Activated T-helper 9 cell treated with anti-CD3 and anti-CD28 coated beads, Interleukin-2, amount 50 U/mL, for 16 hours (primary cell): ENCODE measurements around the gene CNPY1.
"Not testable (repeated sequence)": the region's sequence is repeated elsewhere in the genome, so short reads cannot be mapped to it uniquely, and the experiment has no call there.

Experiments used
- DNase-seq: peaks from one replicate; pipeline ENCODE4 v3.0.0-alpha.2; 2020; ENCODE audit warnings: low read depth

CNPY1 gene

DNA sequence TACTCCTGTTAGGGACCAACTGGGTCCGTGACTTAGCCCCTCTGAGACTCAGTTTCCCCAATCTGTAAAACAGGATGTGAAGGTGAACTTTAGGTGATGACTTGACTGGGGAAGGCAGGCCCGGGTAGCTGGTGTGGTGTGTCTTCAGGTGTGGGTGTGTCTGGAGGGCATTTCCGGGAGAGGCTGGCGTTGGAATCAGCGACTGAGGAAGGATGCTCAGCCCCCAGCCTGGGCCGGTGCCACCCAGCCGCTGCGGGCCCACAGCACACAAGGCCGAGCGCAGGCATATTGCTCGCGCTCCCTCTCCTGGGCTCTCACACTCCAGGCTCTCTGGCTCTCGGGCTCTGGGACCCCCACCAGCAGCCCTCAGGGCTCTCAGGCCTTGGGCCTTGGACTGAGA lies 31.7 kb upstream of the CNPY1 start:
- no peak for DNase-seq

DNA sequence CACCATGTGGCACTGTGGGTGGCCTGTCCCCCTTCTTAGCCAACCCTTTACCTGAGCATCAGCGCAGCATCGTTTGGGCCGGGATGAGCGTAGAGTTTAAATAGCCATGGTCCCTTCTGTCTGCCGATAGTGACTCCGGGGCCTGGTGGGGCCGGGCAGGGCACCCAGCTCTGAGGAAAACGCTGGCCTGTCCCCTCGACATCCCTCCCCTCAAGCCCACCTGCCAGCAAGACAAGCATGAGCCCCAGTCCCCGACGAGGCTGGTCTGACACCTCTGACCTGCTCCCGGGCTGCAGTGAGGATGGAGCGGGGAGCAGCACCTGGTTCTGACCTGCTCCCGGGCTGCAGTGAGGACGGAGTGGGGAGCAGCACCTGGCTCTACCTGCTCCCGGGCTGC lies 31.1 kb upstream of the CNPY1 start:
- DNase-seq: no peak

DNA sequence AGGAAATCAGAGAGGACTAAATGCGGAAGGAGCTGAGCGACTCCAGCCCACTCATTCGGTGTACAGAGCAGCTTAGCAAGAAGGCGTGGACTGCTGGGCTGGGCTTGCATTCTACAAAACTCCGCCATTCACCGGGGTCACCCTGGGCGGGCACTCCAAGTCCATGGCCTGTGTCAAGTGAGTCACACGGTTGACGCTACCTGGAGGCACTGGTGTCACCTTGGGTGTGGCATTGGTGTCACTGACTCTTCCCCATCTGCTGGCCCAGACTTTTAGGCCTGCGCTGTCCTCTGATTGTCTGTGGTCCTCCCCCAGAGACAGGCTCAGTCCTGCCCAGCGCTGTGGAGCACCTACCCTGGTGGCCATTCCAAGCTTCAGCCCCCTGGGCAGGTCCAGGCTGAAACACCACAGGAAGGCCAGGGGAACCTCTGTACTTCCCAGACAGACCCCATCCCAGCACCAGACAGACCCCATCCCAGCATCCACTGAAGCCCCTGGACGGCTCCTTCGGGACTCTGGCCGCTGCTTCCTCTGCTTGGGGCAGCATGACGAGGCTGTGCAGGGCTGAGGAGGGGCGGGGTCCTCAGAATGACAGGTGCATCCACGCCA lies 30.6 kb upstream of the CNPY1 start:
- DNase-seq: no peak

DNA sequence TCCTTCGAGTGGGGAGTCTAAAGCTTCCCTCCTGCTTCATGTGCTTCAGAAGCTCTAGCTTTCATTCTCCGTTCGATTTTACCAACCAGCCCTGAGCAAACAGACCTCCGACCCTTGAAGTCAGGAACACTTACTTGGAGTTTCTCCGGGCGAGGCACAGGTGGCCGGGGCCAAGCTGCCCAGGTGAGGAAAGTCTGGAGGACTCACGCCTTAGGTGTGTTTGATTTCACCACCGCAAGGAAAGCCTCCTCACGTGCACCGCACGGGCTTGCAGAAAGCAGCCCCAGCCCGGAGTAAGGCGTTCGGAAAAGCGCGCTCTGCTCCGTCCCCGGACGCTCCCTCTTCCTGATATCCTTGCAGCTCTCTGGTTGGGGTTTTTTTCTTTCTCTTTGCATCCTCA lies 30.1 kb upstream of the CNPY1 start:
- no peak for DNase-seq

DNA sequence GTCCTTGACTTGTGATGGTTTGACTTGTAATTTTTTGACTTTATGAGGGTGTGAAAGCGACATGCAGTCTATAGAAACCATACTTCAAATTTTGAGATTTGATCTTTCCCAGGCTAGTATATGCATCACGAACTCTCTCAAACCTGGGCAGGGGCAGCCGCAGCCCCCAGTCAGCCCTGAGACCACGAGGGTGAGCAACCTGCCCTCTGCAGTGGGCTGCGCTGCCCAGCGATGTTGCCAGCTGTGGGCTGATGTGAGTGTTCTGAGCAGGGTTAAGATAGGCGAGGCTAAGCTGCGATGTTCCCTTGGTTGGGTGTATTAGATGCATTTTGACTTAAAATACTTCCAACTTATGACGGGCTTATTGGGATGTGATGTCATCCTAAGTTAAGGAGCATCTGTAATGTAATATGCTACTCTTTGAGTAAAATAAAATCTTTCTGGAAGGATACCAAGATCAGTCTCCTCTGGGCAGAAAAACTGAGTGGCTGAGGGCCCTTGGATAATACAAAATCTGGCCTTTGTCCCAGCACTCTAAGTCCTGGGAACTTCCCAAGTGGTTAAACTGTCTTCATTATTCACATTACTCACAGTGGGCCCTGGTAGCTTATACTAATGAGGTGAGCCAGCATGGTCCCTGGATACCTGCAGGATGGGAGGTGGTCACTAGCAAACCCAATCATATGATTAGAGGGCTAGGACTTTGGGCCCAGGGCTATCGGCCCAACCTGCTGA lies 28.4 kb upstream of the CNPY1 start:
- DNase-seq: no peak

DNA sequence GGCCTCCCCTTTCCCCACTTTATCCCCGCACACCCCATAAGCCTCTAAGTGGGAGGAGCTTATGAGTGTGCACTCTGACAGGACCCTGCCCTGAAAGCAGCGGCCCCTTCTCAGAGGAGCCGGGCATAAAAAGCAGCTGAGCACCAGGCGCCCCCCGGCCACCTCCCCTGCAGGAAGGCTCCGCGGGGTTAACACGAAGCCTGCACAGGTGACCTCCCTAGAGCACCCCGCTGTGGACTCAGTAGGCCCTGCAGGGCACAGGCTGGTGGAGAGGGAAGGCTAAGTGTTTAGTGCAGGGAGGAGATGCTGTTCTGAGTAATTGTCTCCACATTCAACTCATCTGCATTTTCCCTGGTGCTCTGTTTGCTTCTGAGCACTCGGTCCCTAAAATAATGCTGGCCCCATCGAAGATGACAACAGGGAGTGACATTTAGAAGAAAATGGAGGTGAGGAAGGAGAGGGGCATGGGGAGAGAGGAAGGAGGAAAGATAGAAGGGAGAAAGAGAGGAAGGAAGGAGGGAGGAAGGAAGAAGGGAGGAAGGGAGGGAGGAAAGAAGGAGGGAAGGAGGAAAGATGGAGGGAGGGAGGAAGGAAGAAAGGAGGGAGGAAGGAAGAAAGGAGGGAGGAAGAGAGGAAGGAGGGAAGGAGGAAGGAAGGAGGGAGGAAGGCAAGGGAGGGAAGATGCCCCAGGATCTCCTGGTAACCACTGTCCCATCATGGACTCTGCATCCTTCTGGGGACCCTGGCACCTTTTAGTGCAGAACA lies 25.4 kb upstream of the CNPY1 start:
- no peak for DNase-seq

DNA sequence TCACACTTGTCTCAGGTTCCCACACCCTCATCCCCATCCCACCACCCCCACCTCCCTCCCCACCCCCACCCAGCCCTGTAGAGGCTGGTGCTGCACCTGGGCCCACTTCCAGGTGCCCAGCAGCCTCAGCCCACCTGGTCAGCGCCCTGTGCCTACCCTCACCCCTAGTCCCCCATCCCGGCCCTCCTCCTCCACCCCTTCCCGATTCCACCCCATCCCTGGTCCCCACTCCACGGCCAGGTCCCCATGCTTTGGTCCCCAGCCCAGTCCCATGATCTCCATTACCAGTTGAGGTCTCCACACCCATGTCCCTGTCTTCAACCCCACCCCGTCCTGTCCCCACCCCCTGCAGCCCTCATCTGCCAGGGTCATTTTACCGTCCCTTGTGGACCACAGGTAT lies 24.6 kb upstream of the CNPY1 start:
- no peak for DNase-seq

DNA sequence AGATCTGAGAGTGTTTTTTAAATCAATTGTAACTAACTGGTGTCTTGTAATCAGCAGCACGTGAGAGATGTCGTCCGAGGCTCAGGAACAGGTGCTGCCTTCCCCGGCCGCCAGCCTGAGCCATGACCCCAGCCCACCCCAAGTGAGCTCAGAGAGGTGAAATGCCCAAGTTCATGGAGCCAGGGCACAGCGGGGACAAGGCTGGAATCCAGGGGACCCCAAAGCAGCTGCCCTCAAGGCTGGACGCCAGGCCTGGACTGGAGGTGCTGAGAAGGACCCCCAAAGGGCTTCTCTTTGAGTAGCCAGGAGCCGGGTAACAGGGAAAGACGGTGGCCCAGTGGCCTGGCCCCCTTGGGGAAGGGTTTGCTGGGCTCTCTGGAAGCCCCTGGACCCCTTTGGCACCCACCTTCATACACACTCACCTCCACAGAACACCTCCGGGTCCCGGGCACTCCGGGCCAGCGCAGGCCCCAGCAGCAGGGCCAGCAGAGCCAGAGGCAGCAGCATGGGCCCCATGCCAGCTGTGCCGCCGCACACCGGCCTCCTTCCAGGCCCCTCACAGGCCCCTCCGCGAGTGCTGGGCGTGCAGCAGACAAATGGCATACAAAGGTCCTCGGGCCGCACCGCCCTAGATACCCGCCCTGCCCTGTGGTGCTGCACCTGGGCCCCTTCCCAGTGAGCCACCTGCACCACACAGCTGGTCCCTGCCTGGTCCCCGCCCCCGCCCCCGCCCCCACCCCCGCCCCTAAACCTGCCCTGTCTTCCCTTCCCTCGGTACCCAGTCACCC lies 24.0 kb upstream of the CNPY1 start:
- no peak for DNase-seq

DNA sequence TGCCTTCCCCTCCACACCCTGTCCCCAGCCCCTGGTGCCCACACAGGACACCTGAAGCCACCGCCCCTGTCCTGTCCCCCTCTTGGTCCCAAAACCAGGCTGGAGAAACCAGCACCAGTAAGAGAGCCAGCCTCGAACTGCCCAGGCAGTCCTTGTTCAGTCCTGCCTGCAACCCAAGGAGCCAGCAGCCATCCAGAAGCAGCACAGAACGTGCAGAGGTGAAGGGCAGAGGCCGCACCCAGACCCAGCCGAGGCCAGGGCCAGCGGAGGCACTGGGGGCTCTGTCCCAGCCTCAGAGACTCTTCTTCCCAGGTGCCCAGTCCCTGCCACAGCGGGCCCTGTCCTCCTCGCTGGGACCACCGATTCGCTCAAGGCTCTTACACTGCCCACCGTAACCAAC lies 23.3 kb upstream of the CNPY1 start:
- no peak for DNase-seq

DNA sequence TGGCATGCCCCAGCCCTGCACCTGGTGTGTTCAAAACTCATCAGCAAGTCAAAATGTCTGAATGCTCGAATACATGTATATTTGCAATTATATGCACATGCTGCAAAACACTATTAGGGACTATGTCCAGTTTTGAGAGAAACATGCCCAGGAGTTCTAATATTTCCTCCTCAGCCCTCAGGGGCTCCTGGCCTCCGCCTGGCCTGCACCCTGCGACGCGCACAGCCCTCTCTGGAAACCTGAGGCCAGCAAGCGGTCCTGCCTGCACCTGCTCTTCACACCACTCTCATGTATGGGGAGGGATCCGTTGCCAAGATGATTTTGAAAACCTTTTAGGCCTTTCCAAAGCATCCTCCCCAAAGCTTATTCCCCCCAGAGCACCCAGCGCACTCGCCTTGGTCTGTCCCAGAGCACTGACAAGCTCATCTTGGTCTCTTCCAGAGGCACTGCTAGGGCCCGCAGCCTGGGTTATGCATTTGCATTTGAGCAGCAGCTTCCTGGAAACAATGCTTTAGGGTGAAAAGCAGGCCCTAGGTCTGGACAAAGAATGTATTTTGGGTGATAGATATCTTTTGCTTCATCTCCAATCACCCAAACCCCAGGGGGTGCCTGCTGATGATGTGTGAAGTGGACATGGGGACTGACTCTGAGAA lies 22.6 kb upstream of the CNPY1 start:
- DNase-seq: no peak

DNA sequence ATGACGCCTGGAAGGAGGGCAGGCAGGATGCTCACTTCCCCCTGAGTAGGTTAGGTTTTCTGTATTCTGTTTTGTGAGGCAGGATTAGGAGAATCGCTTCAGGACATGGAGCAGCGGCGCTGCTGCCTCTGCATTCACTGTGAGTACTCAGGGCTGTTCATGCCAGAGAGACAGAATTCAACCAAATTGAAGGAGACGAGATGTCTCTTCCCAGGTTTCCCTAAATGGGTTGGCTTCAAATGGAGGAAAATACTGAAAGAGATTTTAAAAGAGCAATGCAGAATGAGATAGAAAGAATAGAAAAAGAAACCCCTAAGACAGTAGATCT lies 21.9 kb upstream of the CNPY1 start:
- DNase-seq: no peak

DNA sequence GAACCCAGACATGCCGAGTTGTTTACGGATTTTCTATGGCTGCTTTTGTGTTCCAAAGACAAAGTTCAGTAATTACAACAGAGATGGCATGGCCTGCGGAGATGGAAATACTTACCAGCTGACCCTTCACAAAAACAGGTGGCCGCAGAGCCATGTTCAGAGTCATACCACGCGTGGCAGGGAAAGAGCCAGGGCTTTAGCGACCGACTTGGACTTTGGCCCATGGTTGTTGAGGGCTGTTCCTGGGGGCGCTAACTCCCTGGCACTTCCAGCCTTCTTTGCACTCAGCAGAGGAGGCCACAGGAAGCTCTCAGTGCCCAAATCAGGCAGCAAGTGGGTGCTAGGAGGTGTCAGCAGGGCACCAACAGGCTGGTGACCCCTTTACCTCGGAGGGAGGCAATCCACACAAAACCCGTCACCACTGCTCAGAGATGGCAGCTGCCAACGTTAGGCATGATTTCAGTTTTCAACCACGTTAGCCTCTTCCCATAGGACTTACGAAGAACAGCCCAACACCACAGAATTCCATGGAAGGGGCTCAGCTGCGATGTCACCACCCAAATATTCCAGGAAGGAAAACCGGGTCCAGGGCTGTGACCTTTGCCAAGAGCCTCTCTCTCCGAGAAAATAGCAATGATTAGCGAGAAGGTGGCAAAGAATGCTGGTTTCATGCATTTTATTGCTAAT lies 21.4 kb upstream of the CNPY1 start:
- no peak for DNase-seq

DNA sequence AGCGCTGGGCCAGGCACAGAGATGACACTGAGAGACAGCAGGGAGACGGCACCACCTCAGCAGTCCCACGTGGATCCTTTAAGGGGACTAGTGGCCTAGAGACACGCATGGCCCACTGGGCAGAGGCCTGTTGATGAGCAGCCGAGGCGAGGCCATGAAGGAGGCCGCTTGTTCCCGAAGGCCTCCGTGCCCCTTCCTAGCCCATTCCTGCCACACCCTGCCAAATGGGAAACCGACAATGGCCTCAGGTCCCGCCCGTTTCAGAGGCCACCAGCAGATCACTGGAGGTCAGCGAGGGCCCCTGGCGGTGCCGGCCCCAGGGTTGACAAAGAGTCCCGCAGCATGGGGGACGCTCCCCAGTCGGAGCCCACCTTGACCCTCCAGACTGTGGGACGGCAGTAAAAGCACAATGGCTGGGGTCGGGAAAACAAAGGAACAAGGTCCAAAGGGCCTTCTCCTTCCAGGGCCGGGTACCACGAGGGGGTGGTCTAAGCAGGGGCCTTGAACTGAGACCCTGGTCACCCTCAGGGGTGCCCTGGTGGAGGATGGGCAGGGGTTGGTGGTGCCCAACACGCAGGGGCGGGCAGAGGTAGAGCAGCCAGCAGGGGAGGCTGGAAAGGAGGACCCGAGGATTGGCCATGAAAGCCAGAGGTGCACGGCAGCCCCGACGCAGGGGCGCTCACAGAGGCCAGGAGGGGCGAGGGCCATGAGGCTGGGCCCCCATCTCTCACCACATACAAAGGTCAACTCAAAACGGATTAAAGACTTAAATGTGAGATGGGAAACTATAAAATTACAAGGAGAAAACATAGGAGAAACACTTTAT lies 19.9 kb upstream of the CNPY1 start:
- no peak for DNase-seq

DNA sequence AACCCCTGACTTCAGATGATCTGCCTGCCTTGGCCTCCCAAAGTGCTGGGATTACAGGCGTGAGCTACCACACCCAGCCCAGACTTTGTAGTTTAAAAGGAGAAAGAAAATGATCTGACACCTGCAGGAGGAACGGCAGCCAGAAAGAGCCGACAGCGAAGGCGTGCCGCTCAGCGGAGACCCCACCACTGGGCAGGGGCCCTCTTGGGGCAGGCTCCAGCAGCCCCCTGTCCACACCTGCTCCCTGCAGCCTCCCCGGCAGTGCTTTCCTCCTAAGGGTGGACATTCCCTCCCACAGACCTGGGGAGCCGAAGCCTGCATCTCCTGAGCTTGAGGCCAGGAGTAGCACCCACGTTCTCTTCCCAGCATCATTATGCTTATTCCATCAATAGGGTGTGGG lies 19.2 kb upstream of the CNPY1 start:
- no peak for DNase-seq

DNA sequence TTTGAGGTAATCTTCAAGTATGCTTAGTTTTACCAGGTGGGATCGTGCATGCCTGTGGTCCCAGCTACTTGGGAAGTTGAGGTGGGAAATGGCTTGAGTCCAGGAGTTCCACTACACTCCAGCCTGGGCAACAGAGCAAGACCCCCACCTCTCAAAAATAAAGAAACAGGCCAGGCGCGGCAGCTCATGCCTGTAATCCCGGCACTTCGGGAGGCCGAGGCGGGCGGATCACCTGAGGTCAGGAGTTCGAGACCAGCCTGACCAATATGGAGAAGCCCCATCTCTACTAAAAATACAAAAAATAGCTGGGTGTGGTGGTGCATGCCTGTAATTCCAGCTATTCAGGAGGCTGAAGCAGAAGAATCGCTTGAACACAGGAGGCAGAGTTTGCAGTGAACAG lies 16.6 kb upstream of the CNPY1 start:
- DNase-seq: not testable (repeated sequence)

DNA sequence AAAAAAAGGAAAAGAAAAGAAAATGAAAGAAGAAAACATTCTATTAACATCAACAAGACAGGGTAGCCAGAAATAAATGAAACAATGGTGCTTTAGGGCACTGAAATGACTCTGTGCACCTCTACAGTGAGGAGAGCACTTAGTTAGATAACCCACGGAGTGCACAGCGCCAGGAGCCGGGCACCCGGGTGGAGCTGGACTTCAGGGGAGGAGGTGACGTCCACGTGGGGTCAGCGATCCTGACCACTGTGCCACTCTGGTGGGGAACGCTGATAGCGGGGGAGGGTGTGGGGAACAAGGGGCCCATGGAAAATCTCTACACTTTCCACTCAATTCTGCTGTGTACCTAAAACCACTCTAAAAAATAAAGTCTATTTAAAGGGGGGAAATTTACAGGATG lies 15.7 kb upstream of the CNPY1 start:
- no peak for DNase-seq

DNA sequence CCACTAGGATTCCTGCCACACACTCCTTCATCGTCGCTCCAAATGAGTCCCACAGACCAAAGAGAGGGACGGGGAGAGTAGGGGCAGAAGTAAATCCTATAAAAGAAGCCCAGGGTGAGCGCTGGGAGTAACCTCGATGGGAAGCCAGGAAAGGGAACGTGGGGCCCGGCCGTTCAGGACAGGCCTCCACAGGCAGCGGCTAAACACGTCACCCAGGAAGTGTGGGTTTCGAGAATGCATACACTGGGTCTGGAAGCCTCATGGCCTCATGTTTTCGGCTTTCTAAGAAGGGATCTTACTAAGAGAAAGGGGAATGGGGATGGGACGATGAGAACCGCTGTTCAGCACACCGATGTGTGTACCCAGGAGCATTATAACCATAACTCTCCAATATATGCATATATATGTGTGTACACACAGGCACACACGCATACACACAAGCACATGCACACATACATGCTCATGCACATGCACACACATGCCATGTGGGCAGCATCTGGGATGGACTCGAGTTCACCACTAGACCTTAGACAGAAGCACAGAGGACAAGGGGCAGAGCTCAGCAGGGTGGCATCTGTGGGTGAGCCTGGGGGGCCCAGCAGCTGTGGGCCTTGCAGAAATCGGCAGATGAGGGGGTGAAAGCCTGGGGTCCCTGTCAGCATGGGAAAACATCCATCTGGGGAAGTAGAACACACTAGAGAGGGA lies 14.8 kb upstream of the CNPY1 start:
- DNase-seq: no peak

DNA sequence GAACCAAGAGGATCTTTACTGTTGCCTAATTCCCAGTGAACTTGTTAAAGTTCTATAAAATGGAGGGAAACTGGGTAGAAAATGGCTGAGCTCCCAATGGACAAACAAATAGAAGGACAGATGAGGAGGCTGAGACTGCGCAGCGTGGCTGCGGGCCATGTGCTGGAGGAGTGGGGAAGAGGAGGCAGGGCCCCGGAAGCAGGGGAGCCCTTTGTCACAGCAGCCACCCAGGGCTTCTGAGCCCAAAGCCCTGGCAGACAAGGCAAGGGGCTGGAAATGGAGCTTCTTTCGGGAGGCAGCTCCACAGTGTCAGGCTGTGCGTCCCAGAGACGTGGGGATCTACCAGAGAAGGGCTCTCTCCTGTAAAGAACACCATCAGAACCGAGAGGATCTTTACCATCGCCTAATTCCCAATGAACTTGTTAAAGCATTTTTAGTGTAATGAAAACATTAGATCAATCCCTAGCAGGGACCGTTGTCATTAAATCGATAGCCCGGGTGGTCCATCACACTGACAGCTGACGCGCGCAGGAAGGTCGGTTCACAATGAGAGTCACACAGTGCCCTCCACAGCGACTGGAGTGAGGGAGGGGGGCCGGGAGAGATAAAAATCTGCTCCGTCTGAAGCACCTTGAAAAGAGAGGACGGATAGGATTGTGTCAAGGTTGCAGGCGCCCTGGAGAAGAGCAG lies 14.0 kb upstream of the CNPY1 start:
- no peak for DNase-seq

DNA sequence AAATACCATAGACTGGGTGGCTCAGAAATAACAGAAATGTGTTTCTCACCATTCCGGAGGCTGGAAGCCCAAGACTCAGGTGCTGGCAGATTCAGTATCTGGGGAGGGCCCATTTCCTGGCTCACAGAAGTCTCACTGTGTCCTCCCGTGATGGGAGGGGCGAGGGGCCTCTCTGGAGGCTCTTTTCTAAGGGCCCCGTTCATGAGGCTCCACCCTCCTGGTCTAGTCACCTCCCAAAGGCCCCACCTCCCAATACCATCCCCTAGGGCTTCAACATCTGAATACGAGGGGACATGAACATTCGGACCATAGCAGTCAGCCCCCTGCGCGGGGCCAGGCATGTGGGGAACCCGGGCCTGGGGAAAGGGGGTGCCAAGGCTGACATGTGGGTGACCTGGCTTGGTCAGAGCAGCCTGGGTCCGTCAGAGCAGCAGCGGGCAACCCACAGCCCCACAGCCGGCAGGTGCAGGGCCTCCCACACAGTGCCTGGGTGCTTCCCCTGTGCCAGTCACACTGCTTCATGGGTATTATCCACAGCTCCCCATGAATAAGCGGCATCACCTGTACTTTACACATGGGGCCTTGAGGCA lies 13.3 kb upstream of the CNPY1 start:
- DNase-seq: no peak
